Right atrium auricular region (tissue), 2 donors: ENCODE data around the gene TOM1L1. TPM values are rescaled to one million over a fixed set of nuclear protein-coding genes. Genes with fewer than 3 reads are reported as not detected.

Experiments used
- DNase-seq: peaks from one replicate; pipeline ENCODE4 v3.0.0-alpha.2; 2019; ENCODE audit warnings: low spot score
- H3K27ac ChIP-seq, 2 donors: fragments of 200-600 bp; sonication (generic); 1 replicate in 1 of 2; 2 replicates in 1 of 2; pipeline ENCODE4 v1.5.1; 2016 to 2019
- H3K27me3 ChIP-seq, 2 donors: fragments of 200-600 bp; sonication (generic); one replicate each; pipeline versions ENCODE4 v1.5.1 to v1.6.0; 2017 to 2019
- H3K36me3 ChIP-seq: fragments of 200-600 bp; sonication (generic); one replicate; pipeline ENCODE4 v1.5.1; 2016
- H3K4me1 ChIP-seq, 2 donors: fragments of 200-600 bp; sonication (generic); one replicate each; pipeline versions ENCODE4 v1.5.1 to v1.6.0; 2017 to 2019
- H3K4me3 ChIP-seq, 2 donors: fragments of 200-600 bp; sonication (generic); 1 replicate in 1 of 2; 2 replicates in 1 of 2; pipeline ENCODE4 v1.5.1; 2017 to 2019; ENCODE audit warnings: mild to moderate bottlenecking in 1 of 2, moderate library complexity in 1 of 2
- H3K9me3 ChIP-seq, 2 donors: fragments of 200-600 bp; sonication (generic); one replicate each; pipeline ENCODE4 v1.5.1; 2019
- total RNA-seq, 2 donors: library from RNA; depleted of rRNA; stranded (reverse); fragments of >200 nt; gene quantifications; one replicate each; pipeline ENCODE4 v1.1.0, GENCODE V29; 2016
- TF ChIP-seq, protein P1 (sequence below), 2 donors: fragments of 200-600 bp; sonication (generic); IDR thresholded peaks; one replicate each; pipeline ENCODE4 v1.5.1; 2019; ENCODE audit warnings: antibody characterized with exemption in 2 of 2

Gene TOM1L1
- total RNA-seq, 2 donors from 2014 or later: 16.0 to 18.2 TPM

GRCh38 chr17:54948380-54948779 lies 47.7 kb downstream of the TOM1L1 start:
- Histone ChIP-seq H3K9me3 (no peaks in the 10 kb centered on the region), H3K36me3 (no peaks in the 10 kb centered on the region), H3K27ac (no peak overlapping the region), H3K4me3 (no peak overlapping the region), H3K4me1 (no peaks in the 10 kb centered on the region), H3K27me3 (no peaks in the 10 kb centered on the region)
- TF ChIP-seq, protein P1, sequence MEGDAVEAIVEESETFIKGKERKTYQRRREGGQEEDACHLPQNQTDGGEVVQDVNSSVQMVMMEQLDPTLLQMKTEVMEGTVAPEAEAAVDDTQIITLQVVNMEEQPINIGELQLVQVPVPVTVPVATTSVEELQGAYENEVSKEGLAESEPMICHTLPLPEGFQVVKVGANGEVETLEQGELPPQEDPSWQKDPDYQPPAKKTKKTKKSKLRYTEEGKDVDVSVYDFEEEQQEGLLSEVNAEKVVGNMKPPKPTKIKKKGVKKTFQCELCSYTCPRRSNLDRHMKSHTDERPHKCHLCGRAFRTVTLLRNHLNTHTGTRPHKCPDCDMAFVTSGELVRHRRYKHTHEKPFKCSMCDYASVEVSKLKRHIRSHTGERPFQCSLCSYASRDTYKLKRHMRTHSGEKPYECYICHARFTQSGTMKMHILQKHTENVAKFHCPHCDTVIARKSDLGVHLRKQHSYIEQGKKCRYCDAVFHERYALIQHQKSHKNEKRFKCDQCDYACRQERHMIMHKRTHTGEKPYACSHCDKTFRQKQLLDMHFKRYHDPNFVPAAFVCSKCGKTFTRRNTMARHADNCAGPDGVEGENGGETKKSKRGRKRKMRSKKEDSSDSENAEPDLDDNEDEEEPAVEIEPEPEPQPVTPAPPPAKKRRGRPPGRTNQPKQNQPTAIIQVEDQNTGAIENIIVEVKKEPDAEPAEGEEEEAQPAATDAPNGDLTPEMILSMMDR (IDR thresholded peaks at IDR 0.05): no peak
- DNase-seq: no peak

- Histone ChIP-seq H3K9me3 (no peaks in the 10 kb centered on the region), H3K4me1 (no peaks in the 10 kb centered on the region), H3K4me3 (no peak overlapping the region), H3K27ac (no peak overlapping the region), H3K36me3 (no peaks in the 10 kb centered on the region), H3K27me3 (no peaks in the 10 kb centered on the region)
- DNase-seq: no peak
- TF ChIP-seq, protein P1 (IDR thresholded peaks at IDR 0.05): no peak
Observed at GRCh38 chr17:54950116-54950515, 49.5 kb downstream of the TOM1L1 start.

DNA sequence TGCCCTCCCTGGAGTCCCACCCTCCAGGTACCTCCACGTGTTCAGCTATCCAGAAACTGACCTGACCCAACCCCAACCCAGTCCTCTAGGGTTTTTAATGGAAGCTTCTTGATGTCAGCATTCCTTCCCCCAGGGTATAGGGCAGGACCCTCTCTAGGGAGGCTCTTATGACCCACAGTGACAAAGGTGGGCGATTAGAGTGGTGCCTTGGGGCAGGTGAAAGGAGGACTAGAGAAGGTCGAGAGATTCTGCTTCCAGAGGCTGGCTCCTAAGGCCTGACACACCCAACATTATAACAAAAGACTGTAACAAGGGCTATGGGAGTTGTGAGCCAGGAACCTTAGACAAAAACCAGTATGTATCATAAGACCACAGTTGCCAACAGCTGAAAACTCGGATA lies 50.6 kb downstream of the TOM1L1 start:
- no peaks in the 10 kb centered on the region for H3K36me3 ChIP-seq
- no peaks in the 10 kb centered on the region for H3K27me3 ChIP-seq
- no peaks in the 10 kb centered on the region for H3K9me3 ChIP-seq
- H3K4me1 ChIP-seq: no peaks in the 10 kb centered on the region
- TF ChIP-seq, protein P1 (IDR thresholded peaks at IDR 0.05): no peak
- H3K4me3 ChIP-seq: no peak overlapping the region
- no peak overlapping the region for H3K27ac ChIP-seq
- no peak for DNase-seq

DNA sequence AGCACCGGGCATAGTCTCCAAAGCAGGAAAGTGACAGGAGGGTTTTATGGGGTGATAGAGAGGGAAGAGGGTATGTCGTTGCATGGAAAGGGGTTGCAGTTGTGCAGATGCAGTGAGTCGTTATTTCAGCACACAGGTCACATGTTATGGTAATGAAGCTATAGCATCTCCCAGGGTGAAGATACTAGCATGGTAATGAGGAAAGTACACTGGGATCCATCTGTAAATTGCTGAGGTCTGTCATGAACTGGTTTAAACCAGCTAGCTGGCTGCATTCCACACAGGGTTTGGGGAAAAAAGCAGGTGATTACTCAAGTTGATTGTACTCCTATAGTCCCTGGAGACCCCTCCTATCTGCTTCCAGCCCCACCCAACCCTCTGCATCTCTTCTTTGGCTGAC lies 56.1 kb downstream of the TOM1L1 start:
- TF ChIP-seq, protein P1 (IDR thresholded peaks at IDR 0.05): no peak
- Histone ChIP-seq H3K4me1 (no peaks in the 10 kb centered on the region), H3K27me3 (no peaks in the 10 kb centered on the region), H3K27ac (no peak overlapping the region), H3K4me3 (no peak overlapping the region), H3K36me3 (peaks cover 31% of the 10 kb centered on the region), H3K9me3 (no peaks in the 10 kb centered on the region)
- no peak for DNase-seq

DNA sequence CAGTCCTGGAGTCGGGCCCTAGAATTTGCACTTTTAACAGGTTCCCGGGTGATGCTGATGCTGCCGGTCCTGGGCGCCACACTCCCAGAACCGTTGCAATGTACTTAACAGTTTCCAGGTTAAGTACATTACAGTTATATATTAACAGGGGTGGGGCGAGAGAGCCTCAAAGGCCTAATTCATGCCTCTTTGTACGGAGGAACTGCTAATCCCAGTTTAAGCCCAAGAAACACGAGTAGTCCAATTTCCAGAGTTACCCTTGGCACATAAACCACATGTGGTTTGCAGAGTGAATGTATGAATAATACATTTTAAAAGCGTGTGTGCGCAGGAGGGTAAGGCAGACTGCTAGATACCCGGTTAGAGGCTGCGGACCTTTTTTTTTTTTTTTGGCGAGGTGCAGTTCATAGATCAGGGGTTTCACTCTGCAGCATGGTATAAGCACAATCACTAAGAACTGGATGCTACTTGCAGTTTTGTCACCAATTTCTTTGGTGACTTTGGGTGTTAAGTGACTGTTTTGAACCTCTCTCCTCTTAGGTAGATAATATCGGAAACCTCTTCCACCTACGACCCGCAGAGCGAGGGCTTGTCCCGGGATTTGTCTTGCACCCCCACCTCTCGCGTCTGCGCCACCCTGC lies 67.1 kb downstream of the TOM1L1 start:
- H3K4me3 ChIP-seq: peak overlapping the region; percentile 83 to 94
- H3K36me3 ChIP-seq: peaks cover 24% of the 10 kb centered on the region
- H3K27me3 ChIP-seq: no peaks in the 10 kb centered on the region
- H3K9me3 ChIP-seq: no peaks in the 10 kb centered on the region
- DNase-seq: no peak
- peaks cover 0 to 25% of the 10 kb centered on the region in 2 donors for H3K4me1 ChIP-seq
- TF ChIP-seq, protein P1 (IDR thresholded peaks at IDR 0.05): no peak
- peak overlapping the region; percentile 90 to 94 for H3K27ac ChIP-seq
